GM13976 (cell line): Measurements from ENCODE around the gene CTTNBP2.

Source experiments
- DNase-seq: peaks from one replicate; pipeline ENCODE4 v3.0.0; 2012; ENCODE audit warnings: low spot score
- CTCF ChIP-seq: IDR thresholded peaks from 2 replicates; pipeline ENCODE4 v1.5.1; 2012; ENCODE audit warnings: borderline replicate concordance, mild to moderate bottlenecking; ENCODE audit not compliant: insufficient read depth; ENCODE audit errors: extremely low read depth, missing control alignments, control extremely low read depth
- in situ Hi-C: fragments of 300-500 bp; cut with MboI; formaldehyde crosslinking; loops from one replicate; pipeline ENCODE4 v1.12.0; 2022; ENCODE audit warnings: low sequenced_read_pairs, mixed read lengths, inconsistent platforms; ENCODE audit not compliant: unreplicated experiment

Gene CTTNBP2

GRCh38 chr7:117871778-117872538 lies 1.3 kb downstream of the CTTNBP2 start:
- in situ Hi-C loops = no loop called here
- peak; percentile 13 for DNase-seq
- no peak for TF ChIP-seq CTCF

DNA sequence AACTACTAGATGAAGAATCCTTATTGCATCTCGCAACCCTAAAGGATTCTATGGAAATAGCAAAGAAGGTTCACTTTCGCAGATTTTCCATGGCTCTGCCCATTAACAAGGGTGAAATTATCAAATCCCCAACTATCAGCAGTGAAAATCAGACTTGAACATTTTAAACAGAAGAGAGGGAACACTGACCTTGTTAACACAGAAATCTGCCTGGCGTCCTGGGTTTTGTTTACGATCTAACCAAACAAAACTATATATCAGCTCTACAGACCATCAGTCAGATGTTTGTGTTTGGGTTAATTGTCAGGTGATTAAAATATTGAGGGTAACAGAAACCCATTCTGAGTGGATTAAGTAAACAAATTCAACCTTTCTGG lies 1.9 kb downstream of the CTTNBP2 start:
- in situ Hi-C loops = no loop called here
- TF ChIP-seq CTCF = no peak
- DNase-seq = no peak

DNA sequence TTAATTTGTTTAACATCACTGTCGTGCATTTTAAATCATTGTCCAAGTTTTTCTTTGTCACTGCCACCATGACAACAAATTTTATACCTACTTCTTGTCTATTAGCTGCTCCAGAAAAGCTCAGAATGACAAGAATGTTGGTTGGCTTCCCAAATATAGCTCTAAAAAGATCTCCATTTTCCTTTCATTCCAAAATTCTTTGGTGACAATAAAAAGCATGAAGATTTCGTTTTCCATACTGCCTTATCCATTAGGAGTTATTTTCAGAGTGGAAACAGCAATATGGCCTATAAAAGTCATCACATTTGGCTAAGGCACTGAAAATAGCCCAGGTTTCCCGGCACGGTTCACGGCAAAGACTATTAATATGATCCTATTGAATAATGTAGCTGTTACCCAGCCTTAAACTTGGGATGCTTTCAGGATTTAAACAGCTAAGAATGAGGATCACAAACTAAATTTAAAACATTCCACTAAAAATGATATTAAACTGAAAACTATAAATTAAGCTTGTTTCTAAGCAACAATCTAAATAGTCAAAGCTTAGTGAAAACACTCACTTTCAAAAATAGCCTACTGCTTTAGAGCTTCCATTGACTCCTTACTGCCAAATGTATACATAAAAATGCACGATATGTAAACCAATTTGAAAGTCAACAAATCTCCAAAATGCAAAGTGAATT lies 2.7 kb downstream of the CTTNBP2 start:
- no peak for DNase-seq
- TF ChIP-seq CTCF = no peak
- in situ Hi-C loops = no loop called here

DNA sequence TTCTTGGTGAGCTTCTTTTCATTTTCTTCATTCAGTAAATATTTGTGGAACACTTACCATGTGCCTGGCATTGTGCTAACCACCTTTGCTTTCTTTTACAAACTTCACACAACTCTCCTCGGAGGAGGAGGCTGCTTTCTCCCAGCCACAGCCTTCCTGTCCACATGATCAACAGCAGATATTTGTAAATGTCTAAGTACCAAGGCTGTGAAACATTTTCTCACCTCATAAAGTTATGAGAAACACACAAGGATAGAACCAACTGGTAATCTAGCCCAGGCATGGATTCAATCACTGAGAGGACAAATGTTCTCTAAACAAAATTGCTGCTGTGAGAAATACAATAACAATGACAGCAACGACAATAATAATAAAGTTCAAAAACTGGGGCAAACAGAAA lies 3.9 kb downstream of the CTTNBP2 start:
- DNase-seq = no peak
- no peak for TF ChIP-seq CTCF
- in situ Hi-C loops = no loop called here

GRCh38 chr7:117863618-117864017 lies 9.6 kb downstream of the CTTNBP2 start:
- TF ChIP-seq CTCF = no peak
- in situ Hi-C loops = no loop called here
- DNase-seq = no peak

DNA sequence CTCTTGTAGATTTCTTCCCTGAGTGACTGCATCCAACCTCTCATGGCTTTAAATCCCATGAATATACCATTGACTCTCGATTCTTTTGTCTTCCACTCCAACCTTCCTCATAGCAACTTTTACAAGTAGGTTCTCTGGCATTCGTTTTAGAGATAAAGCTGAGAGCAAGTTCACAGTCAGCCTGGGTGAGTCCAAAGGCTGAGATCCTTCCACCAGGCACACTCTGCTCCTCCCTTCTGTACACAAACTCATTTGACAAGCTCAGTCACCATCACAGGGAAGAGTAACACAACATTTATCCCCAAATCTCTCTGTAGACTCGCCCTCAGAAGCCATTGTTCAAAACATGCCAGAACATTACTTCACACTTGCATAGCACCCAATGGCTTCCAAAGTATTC lies 10.9 kb downstream of the CTTNBP2 start:
- in situ Hi-C loops = no loop called here
- no peak for TF ChIP-seq CTCF
- no peak for DNase-seq
